ENCODE measurements around the gene KTI12. TPM values are rescaled to one million over a fixed set of nuclear protein-coding genes. Genes with fewer than 3 reads are reported as not detected.
A peak's percentile ranks its signal among the peaks of the same experiment; 100 is the strongest.

Gene KTI12
- polyA plus RNA-seq, 1 of the 3 experiments (the other 2 are of a cell fraction), result 13.7 TPM

DNA sequence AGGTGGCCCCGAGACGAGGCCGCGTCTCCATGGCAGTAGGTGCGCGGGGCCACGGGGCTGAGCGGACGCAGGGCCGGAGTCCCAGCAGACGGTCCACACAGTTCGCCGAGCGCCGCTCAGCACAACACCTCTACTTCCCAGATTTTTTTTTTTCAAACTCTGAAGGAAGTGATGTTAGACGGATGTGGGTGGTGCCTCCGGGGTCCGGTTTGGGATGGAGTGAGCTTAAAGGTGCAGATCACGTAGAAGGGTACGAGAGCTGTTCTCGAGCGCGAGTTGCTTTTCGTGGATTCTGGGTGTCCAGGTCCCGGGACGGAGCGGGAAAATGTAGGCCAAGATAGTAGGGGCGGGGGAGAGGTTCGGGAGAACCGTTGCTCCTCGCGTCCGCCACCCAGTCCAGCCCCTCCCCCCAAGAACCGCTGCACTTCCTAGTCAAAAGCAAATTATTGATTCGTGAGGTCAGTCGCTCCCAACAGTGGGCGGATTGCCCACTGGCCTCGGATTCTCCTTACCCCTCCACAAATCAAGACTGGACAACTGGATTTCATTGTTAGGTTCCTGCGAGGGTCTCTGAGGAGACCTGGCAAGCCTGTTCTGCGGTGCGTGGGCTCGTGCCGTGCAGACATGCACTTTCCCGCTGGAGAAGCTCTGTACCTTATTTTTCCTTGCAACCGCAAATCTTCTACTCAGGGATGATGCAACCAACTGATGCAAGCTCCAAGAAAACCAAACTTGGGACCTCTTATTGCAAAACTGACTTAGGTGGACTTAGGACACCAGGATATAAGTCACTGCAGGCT lies 21.7 kb upstream of the KTI12 start, which contains the start of gene TXNDC12:
Gene TXNDC12 (minus strand): TSS at position 126 of the 800 bp plus-strand sequence. CDS start 95 bp downstream, at position 31.
- peak within 1 kb of the TSS; percentile 91 to 98 for H3K4me3 ChIP-seq (ENCODE audit: low read depth in 2 of 2, low read length in 1 of 2)
- peak within 1 kb of the TSS; percentile 83 for H2AFZ ChIP-seq (ENCODE audit: low read depth)
- peak; percentile 90 for DNase-seq
- H4K20me1 ChIP-seq (ENCODE audit: insufficient read depth), result peaks cover 9% of the 10 kb centered on the region; the same call in 1 of the 2 replicates
- CTCF ChIA-PET, result interaction anchor here (1.1 to 2.4 kb wide), 2 partner anchors 16 to 22 kb away, joined by 3 to 9 read pairs; partner anchors contain the start of gene KTI12
- peaks cover 14% of the 10 kb centered on the region for H3F3A ChIP-seq (replicated peaks; ENCODE audit: insufficient read depth)
- no peaks in the 10 kb centered on the region for H3K27me3 ChIP-seq (ENCODE audit: insufficient read depth)
- no peaks in the 10 kb centered on the region for H3K9me2 ChIP-seq
- peak within 1 kb of the TSS; percentile 87 for H3K9ac ChIP-seq
- peaks cover 13 to 21% of the 10 kb centered on the region in 2 experiments for H3K4me1 ChIP-seq (ENCODE audit: control insufficient read depth in 1 of 2, insufficient read depth in 2 of 2, low read depth in 1 of 2, low read length in 1 of 2)
- H3K4me2 ChIP-seq, result peak within 1 kb of the TSS; percentile 92
- POLR2A ChIA-PET, result interaction anchor here (0.6 to 1.4 kb wide), 11 partner anchors 14 to 350 kb away, joined by 3 to 15 read pairs (median 4); partner anchors contain the start of genes CC2D1B, KTI12 and PRPF38A
- peaks cover 84% of the 10 kb centered on the region for H3K79me2 ChIP-seq (ENCODE audit: insufficient read depth)
- WGBS (ENCODE audit: low lambda C conversion rate), result under 1% methylated on average over 43 of the region's 45 CpGs
- peak within 1 kb of the TSS; percentile 87 to 98 for H3K27ac ChIP-seq (ENCODE audit: low read depth in 2 of 2, low read length in 1 of 2)
- no peaks in the 10 kb centered on the region for H3K9me3 ChIP-seq
- peaks cover 23 to 36% of the 10 kb centered on the region in 2 experiments for H3K36me3 ChIP-seq (replicated peaks in 1 of 2; ENCODE audit: control insufficient read depth in 1 of 2, insufficient read depth in 2 of 2, low read length in 1 of 2)
- TF ChIP-seq USF1 (IDR thresholded peaks at IDR 0.05; ENCODE audit: borderline replicate concordance, low read depth) (no peak), REST (IDR thresholded peaks at IDR 0.05; ENCODE audit: low read depth, low read length) (no peak), SIN3A (IDR thresholded peaks at IDR 0.05; ENCODE audit: borderline replicate concordance, low read depth, low read length) (peak; percentile 72; the same call in 1 of the 2 replicates), RCOR1 (IDR thresholded peaks at IDR 0.05; ENCODE audit: low read length) (no peak), RXRA (IDR thresholded peaks at IDR 0.05; ENCODE audit: borderline replicate concordance, low read depth) (no peak), POLR2AphosphoS5 (IDR thresholded peaks at IDR 0.05; ENCODE audit: low read depth, low read length) (peak; percentile 88; the same call in 1 of the 2 replicates), CHD2 (IDR thresholded peaks at IDR 0.05; ENCODE audit: low read length, partially characterized antibody) (peak; percentile 72), GABPA (IDR thresholded peaks at IDR 0.05; ENCODE audit: low read depth) (peak; percentile 87), FOSL2 (IDR thresholded peaks at IDR 0.05; ENCODE audit: borderline replicate concordance, low read depth) (no peak), TAF1 (IDR thresholded peaks at IDR 0.05; ENCODE audit: borderline replicate concordance, low read depth, low read length) (peak; percentile 90), RAD21 (IDR thresholded peaks at IDR 0.05; ENCODE audit: low read length) (no peak), SMC3 (IDR thresholded peaks at IDR 0.05; ENCODE audit: low read depth, low read length) (no peak), EZH2phosphoT487 (IDR thresholded peaks at IDR 0.05; ENCODE audit: borderline replicate concordance, low read depth) (no peak), FOXJ3 (CRISPR knock-in tag; IDR thresholded peaks at IDR 0.05) (no peak), MXI1 (IDR thresholded peaks at IDR 0.05; ENCODE audit: low read depth, low read length) (peak; percentile 74), NFIC (IDR thresholded peaks at IDR 0.05; ENCODE audit: borderline replicate concordance) (no peak), ELF1 (IDR thresholded peaks at IDR 0.05) (peak; percentile 71), TEAD4 (IDR thresholded peaks at IDR 0.05; ENCODE audit: borderline replicate concordance, insufficient read depth) (no peak)
- TF ChIP-seq, protein P1, sequence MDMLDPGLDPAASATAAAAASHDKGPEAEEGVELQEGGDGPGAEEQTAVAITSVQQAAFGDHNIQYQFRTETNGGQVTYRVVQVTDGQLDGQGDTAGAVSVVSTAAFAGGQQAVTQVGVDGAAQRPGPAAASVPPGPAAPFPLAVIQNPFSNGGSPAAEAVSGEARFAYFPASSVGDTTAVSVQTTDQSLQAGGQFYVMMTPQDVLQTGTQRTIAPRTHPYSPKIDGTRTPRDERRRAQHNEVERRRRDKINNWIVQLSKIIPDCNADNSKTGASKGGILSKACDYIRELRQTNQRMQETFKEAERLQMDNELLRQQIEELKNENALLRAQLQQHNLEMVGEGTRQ (IDR thresholded peaks at IDR 0.05; ENCODE audit: borderline replicate concordance, low read depth, low read length), result no peak
- TF ChIP-seq, protein P2, sequence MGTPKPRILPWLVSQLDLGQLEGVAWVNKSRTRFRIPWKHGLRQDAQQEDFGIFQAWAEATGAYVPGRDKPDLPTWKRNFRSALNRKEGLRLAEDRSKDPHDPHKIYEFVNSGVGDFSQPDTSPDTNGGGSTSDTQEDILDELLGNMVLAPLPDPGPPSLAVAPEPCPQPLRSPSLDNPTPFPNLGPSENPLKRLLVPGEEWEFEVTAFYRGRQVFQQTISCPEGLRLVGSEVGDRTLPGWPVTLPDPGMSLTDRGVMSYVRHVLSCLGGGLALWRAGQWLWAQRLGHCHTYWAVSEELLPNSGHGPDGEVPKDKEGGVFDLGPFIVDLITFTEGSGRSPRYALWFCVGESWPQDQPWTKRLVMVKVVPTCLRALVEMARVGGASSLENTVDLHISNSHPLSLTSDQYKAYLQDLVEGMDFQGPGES (IDR thresholded peaks at IDR 0.05; ENCODE audit: low read depth, low read length), result no peak
- TF ChIP-seq, protein P3, sequence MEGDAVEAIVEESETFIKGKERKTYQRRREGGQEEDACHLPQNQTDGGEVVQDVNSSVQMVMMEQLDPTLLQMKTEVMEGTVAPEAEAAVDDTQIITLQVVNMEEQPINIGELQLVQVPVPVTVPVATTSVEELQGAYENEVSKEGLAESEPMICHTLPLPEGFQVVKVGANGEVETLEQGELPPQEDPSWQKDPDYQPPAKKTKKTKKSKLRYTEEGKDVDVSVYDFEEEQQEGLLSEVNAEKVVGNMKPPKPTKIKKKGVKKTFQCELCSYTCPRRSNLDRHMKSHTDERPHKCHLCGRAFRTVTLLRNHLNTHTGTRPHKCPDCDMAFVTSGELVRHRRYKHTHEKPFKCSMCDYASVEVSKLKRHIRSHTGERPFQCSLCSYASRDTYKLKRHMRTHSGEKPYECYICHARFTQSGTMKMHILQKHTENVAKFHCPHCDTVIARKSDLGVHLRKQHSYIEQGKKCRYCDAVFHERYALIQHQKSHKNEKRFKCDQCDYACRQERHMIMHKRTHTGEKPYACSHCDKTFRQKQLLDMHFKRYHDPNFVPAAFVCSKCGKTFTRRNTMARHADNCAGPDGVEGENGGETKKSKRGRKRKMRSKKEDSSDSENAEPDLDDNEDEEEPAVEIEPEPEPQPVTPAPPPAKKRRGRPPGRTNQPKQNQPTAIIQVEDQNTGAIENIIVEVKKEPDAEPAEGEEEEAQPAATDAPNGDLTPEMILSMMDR (IDR thresholded peaks at IDR 0.05), result no peak

Measured in SK-N-SH (cell line).